Measurements from ENCODE around the gene SLC6A8.
A peak's percentile ranks its signal among the peaks of the same experiment; 100 is the strongest.
"Not testable (repeated sequence)": the region's sequence is repeated elsewhere in the genome, so short reads cannot be mapped to it uniquely, and the experiment has no call there.

The SLC6A8 gene

GRCh38 chrX:153739754-153740486, 52.2 kb downstream of the SLC6A8 start:
- H3K9me3 ChIP-seq (ENCODE audit: severe bottlenecking): no peaks in the 10 kb centered on the region
- no peak for DNase-seq (ENCODE audit: low spot score)
- H3K4me1 ChIP-seq (ENCODE audit: insufficient read depth, poor library complexity, severe bottlenecking): no peaks in the 10 kb centered on the region
- no peak overlapping the region for H3K4me3 ChIP-seq (ENCODE audit: severe bottlenecking)
- H3K36me3 ChIP-seq (ENCODE audit: low read depth): no peaks in the 10 kb centered on the region
- no peaks in the 10 kb centered on the region for H3K27me3 ChIP-seq (ENCODE audit: insufficient read depth, poor library complexity, severe bottlenecking)
- no peak overlapping the region for H3K27ac ChIP-seq (ENCODE audit: poor library complexity, severe bottlenecking)
- TF ChIP-seq CTCF (IDR thresholded peaks at IDR 0.05; ENCODE audit: poor library complexity, severe bottlenecking): no peak
- ATAC-seq (ENCODE audit: low read depth): peak; percentile 76

- no peak for ATAC-seq (ENCODE audit: low read depth)
- Histone ChIP-seq H3K27me3 (ENCODE audit: insufficient read depth, poor library complexity, severe bottlenecking) (no peaks in the 10 kb centered on the region), H3K27ac (ENCODE audit: poor library complexity, severe bottlenecking) (no peak overlapping the region), H3K36me3 (ENCODE audit: low read depth) (no peaks in the 10 kb centered on the region), H3K4me3 (ENCODE audit: severe bottlenecking) (no peak overlapping the region), H3K4me1 (ENCODE audit: insufficient read depth, poor library complexity, severe bottlenecking) (no peaks in the 10 kb centered on the region), H3K9me3 (ENCODE audit: severe bottlenecking) (no peaks in the 10 kb centered on the region)
- TF ChIP-seq CTCF (IDR thresholded peaks at IDR 0.05; ENCODE audit: poor library complexity, severe bottlenecking): no peak
- DNase-seq (ENCODE audit: low spot score): no peak
These were observed 53.0 kb downstream of the SLC6A8 start for GRCh38 chrX:153740631-153741222.

GRCh38 chrX:153741446-153741845, 53.7 kb downstream of the SLC6A8 start:
- DNase-seq (ENCODE audit: low spot score) (no peak), ATAC-seq (ENCODE audit: low read depth) (no peak)
- no peak overlapping the region for H3K4me3 ChIP-seq (ENCODE audit: severe bottlenecking)
- no peak overlapping the region for H3K27ac ChIP-seq (ENCODE audit: poor library complexity, severe bottlenecking)
- H3K9me3 ChIP-seq (ENCODE audit: severe bottlenecking): no peaks in the 10 kb centered on the region
- H3K36me3 ChIP-seq (ENCODE audit: low read depth): no peaks in the 10 kb centered on the region
- no peaks in the 10 kb centered on the region for H3K4me1 ChIP-seq (ENCODE audit: insufficient read depth, poor library complexity, severe bottlenecking)
- H3K27me3 ChIP-seq (ENCODE audit: insufficient read depth, poor library complexity, severe bottlenecking): no peaks in the 10 kb centered on the region
- TF ChIP-seq CTCF (IDR thresholded peaks at IDR 0.05; ENCODE audit: poor library complexity, severe bottlenecking): no peak

- H3K4me1 ChIP-seq (ENCODE audit: insufficient read depth, poor library complexity, severe bottlenecking); H3K27me3 ChIP-seq (ENCODE audit: insufficient read depth, poor library complexity, severe bottlenecking); H3K36me3 ChIP-seq (ENCODE audit: low read depth); H3K27ac ChIP-seq (ENCODE audit: poor library complexity, severe bottlenecking); DNase-seq (ENCODE audit: low spot score); H3K4me3 ChIP-seq (ENCODE audit: severe bottlenecking); H3K9me3 ChIP-seq (ENCODE audit: severe bottlenecking); ATAC-seq (ENCODE audit: low read depth): not testable (repeated sequence)
These were observed 54.4 kb downstream of the SLC6A8 start for GRCh38 chrX:153742111-153742510.

- H3K9me3 ChIP-seq (ENCODE audit: severe bottlenecking); H3K4me1 ChIP-seq (ENCODE audit: insufficient read depth, poor library complexity, severe bottlenecking); H3K27me3 ChIP-seq (ENCODE audit: insufficient read depth, poor library complexity, severe bottlenecking); ATAC-seq (ENCODE audit: low read depth); H3K27ac ChIP-seq (ENCODE audit: poor library complexity, severe bottlenecking); H3K36me3 ChIP-seq (ENCODE audit: low read depth); DNase-seq (ENCODE audit: low spot score); H3K4me3 ChIP-seq (ENCODE audit: severe bottlenecking): not testable (repeated sequence)
These were observed 55.2 kb downstream of the SLC6A8 start for GRCh38 chrX:153742796-153743467.

- H3K9me3 ChIP-seq (ENCODE audit: severe bottlenecking); H3K27me3 ChIP-seq (ENCODE audit: insufficient read depth, poor library complexity, severe bottlenecking); ATAC-seq (ENCODE audit: low read depth); H3K36me3 ChIP-seq (ENCODE audit: low read depth); H3K27ac ChIP-seq (ENCODE audit: poor library complexity, severe bottlenecking); H3K4me1 ChIP-seq (ENCODE audit: insufficient read depth, poor library complexity, severe bottlenecking); DNase-seq (ENCODE audit: low spot score); H3K4me3 ChIP-seq (ENCODE audit: severe bottlenecking): not testable (repeated sequence)
These were observed 55.9 kb downstream of the SLC6A8 start for GRCh38 chrX:153743468-153744209.
